HEK293 (cell line): ENCODE results near the gene TTLL5.

Experiments
- CTCF ChIA-PET: fragments of 350-600 bp; formaldehyde crosslinking; extraction: SDS; loops from one replicate; lab custom pipeline; 2021; ENCODE audit warnings: antibody characterized with exemption; lab: Yijun Ruan, JAX
- POLR2A ChIA-PET: fragments of 300-600 bp; formaldehyde crosslinking; extraction: SDS; loops from one replicate; lab custom pipeline; 2020; ENCODE audit warnings: antibody characterized with exemption, inconsistent platforms; lab: Yijun Ruan, JAX
- H3K27ac ChIP-seq: fragments of 200-500 bp; sonication (Bioruptor generic); 2 replicates; pipeline ENCODE4 v1.5.1; 2014; ENCODE audit warnings: low read depth, low read length, control low read depth, inconsistent platforms; ENCODE audit errors: extremely low read depth
- H3K36me3 ChIP-seq, 2 experiments: fragments of 200-500 bp in 1 of 2; sonication (Bioruptor generic) in 1 of 2; 1 replicate in 1 of 2; 2 replicates in 1 of 2; pipeline ENCODE4 v1.5.1; 2014 to 2017; ENCODE audit warnings: inconsistent platforms in 2 of 2, low read length in 2 of 2; ENCODE audit not compliant: control insufficient read depth in 2 of 2, insufficient read depth in 1 of 2
- H3K4me1 ChIP-seq: fragments of 200-500 bp; sonication (Bioruptor generic); 2 replicates; pipeline ENCODE4 v1.5.1; 2014; ENCODE audit warnings: mild to moderate bottlenecking, low read length, inconsistent platforms; ENCODE audit not compliant: control insufficient read depth, insufficient read depth
- H3K4me3 ChIP-seq: 2 replicates; pipeline ENCODE4 v1.5.1; 2011; ENCODE audit warnings: low read depth, mild to moderate bottlenecking, control low read depth, low read length, moderate library complexity
- H3K9me3 ChIP-seq: fragments of 200-500 bp; sonication (Bioruptor generic); 2 replicates; pipeline ENCODE4 v1.5.1; 2014; ENCODE audit warnings: low read depth, low read length, inconsistent platforms; ENCODE audit not compliant: control insufficient read depth, insufficient read depth
- KLF10 ChIP-seq: fragments of 450-650 bp; IDR thresholded peaks from 2 replicates; pipeline ENCODE4 v1.5.1; 2018; ENCODE audit warnings: missing biosample characterization, mild to moderate bottlenecking, missing genetic modification characterization
- MYNN ChIP-seq: fragments of 450-650 bp; formaldehyde crosslinking; IDR thresholded peaks from 2 replicates; pipeline ENCODE4 v1.5.1; 2016; ENCODE audit warnings: missing biosample characterization, missing genetic modification characterization, borderline replicate concordance
- SCRT2 ChIP-seq: fragments of 450-650 bp; formaldehyde crosslinking; IDR thresholded peaks from 2 replicates; pipeline ENCODE4 v1.5.1; 2016; ENCODE audit warnings: missing biosample characterization, missing genetic modification characterization
- SP2 ChIP-seq: fragments of 450-650 bp; formaldehyde crosslinking; IDR thresholded peaks from 2 replicates; pipeline ENCODE4 v1.5.1; 2016; ENCODE audit warnings: missing biosample characterization, missing genetic modification characterization
- ZFP3 ChIP-seq: fragments of 450-650 bp; formaldehyde crosslinking; IDR thresholded peaks from 2 replicates; pipeline ENCODE4 v1.5.1; 2016; ENCODE audit warnings: low read depth, missing biosample characterization, missing genetic modification characterization
- ZIC2 ChIP-seq: fragments of 450-650 bp; formaldehyde crosslinking; IDR thresholded peaks from 2 replicates; pipeline ENCODE4 v1.5.1; 2016; ENCODE audit warnings: missing biosample characterization, missing genetic modification characterization
- ZNF184 ChIP-seq: fragments of 450-650 bp; IDR thresholded peaks from 2 replicates; pipeline ENCODE4 v1.5.1; 2018; ENCODE audit warnings: missing biosample characterization, mild to moderate bottlenecking, missing genetic modification characterization
- ZNF24 ChIP-seq: fragments of 450-650 bp; formaldehyde crosslinking; IDR thresholded peaks from 2 replicates; pipeline ENCODE4 v1.5.1; 2016; ENCODE audit warnings: missing biosample characterization, missing genetic modification characterization
- ZNF426 ChIP-seq: fragments of 450-650 bp; formaldehyde crosslinking; IDR thresholded peaks from 2 replicates; pipeline ENCODE4 v1.5.1; 2017; ENCODE audit warnings: missing biosample characterization, missing genetic modification characterization, mild to moderate bottlenecking, inconsistent platforms, moderate library complexity
- ZNF473 ChIP-seq: fragments of 450-650 bp; formaldehyde crosslinking; IDR thresholded peaks from 2 replicates; pipeline ENCODE4 v1.5.1; 2017; ENCODE audit warnings: missing biosample characterization, missing genetic modification characterization
- ZNF48 ChIP-seq: fragments of 450-650 bp; formaldehyde crosslinking; IDR thresholded peaks from 2 replicates; pipeline ENCODE4 v1.5.1; 2016; ENCODE audit warnings: missing biosample characterization, missing genetic modification characterization
- ZNF600 ChIP-seq: fragments of 450-650 bp; formaldehyde crosslinking; IDR thresholded peaks from 2 replicates; pipeline ENCODE4 v1.5.1; 2016; ENCODE audit warnings: missing biosample characterization, missing genetic modification characterization
- ZNF610 ChIP-seq: fragments of 450-650 bp; formaldehyde crosslinking; IDR thresholded peaks from 2 replicates; pipeline ENCODE4 v1.5.1; 2016; ENCODE audit warnings: missing biosample characterization, missing genetic modification characterization, borderline replicate concordance
- ZNF707 ChIP-seq: fragments of 450-650 bp; formaldehyde crosslinking; IDR thresholded peaks from 2 replicates; pipeline ENCODE4 v1.5.1; 2016; ENCODE audit warnings: missing biosample characterization, missing genetic modification characterization
- ZNF747 ChIP-seq: fragments of 450-650 bp; formaldehyde crosslinking; IDR thresholded peaks from 2 replicates; pipeline ENCODE4 v1.5.1; 2016; ENCODE audit warnings: missing biosample characterization, missing genetic modification characterization
- ZSCAN30 ChIP-seq: fragments of 450-650 bp; IDR thresholded peaks from 2 replicates; pipeline ENCODE4 v1.5.1; 2018; ENCODE audit warnings: missing biosample characterization, mild to moderate bottlenecking, missing genetic modification characterization, moderate library complexity
- ZXDB ChIP-seq: fragments of 450-650 bp; formaldehyde crosslinking; IDR thresholded peaks from 2 replicates; pipeline ENCODE4 v1.5.1; 2016; ENCODE audit warnings: missing biosample characterization, missing genetic modification characterization
- TF ChIP-seq, protein P1 (sequence below): fragments of 450-650 bp; formaldehyde crosslinking; IDR thresholded peaks from 2 replicates; pipeline ENCODE4 v1.5.1; 2016; ENCODE audit warnings: missing biosample characterization, missing genetic modification characterization
- TF ChIP-seq, protein P2 (sequence below): fragments of 450-650 bp; formaldehyde crosslinking; IDR thresholded peaks from 2 replicates; pipeline ENCODE4 v1.5.1; 2016; ENCODE audit warnings: missing biosample characterization, missing genetic modification characterization, borderline replicate concordance
- TF ChIP-seq, protein P3 (sequence below): fragments of 450-650 bp; formaldehyde crosslinking; optimal IDR thresholded peaks from 2 replicates; pipeline ENCODE3; 2016; ENCODE audit warnings: missing biosample characterization, mild to moderate bottlenecking, missing genetic modification characterization
- TF ChIP-seq, protein P4 (sequence below): fragments of 450-650 bp; formaldehyde crosslinking; IDR thresholded peaks from 2 replicates; pipeline ENCODE4 v1.5.1; 2016; ENCODE audit warnings: missing biosample characterization, missing genetic modification characterization

The TTLL5 gene

DNA sequence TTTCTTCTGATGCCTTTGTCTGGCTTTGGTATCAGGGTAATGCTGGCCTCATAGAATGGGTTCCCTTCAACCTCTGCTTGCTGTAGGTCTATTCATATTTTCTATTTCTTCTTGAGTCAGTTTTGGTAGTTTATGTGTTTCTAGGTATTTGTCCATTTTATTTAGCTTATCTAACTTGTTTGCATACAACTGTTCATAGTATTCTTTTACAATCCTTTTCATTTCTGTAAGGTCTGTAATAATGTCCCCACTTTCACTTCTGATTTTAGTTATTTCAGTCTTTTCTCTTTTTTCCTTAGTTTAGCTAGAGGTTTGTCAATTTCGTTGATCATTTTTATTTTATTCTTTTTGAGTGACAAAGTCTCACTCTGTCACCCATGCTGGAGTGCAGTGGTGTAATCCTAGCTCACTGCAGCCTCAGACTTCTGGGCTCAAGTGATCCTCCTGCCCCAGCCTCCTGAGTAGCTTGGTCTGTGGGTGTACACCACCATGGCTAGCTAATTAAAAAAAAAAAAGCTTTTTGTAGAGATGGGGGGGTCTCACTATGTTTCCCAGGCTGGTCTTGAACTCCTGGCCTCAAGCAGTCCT is 11.7 kb downstream of the TTLL5 start (continued):
- no peak for TF ChIP-seq SCRT2 (tag by site-specific recombination)
- TF ChIP-seq, all 188 proteins: peak for 0

DNA sequence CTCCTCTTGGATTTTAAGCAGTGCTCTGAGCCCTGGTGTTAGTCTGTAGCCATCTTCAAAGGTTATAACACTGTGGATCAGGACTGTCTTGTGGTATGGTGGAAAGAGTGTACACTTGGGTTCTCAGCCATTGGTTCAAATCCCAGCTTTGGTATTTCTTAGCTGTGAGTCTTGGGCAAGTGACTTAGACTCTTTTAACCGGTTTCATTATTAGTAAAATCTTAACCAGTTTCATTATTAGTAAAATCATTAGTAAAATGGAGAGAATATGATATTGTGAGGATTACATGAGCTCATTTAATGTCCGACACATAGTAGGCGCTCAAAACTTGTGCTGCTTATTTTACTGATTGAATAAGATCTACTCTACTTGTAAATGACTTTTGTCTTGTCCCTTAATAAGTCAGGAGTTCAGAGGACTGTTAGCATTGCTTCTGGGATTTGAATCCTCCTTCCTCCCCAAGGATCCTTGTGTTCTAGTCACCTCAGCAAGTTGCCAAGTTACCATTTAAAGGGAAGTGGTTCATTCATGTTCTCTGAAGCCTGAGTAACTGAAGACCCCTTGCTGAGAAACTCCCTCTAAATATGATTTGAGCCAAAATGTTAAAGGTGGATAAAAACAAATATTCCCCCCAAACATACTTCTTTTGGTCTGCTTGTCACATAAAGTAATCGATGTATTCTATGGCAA is 12.4 kb downstream of the TTLL5 start:
- H3K4me3 ChIP-seq = no peak overlapping the region
- TF ChIP-seq ZNF610 (tag by site-specific recombination) (no peak), KLF10 (no peak), SP2 (tag by site-specific recombination) (no peak), ZNF184 (tag by site-specific recombination) (no peak), ZNF24 (no peak), ZNF747 (tag by site-specific recombination) (no peak), ZFP3 (tag by site-specific recombination) (no peak), ZNF48 (tag by site-specific recombination) (no peak), ZNF707 (no peak), ZNF426 (tag by site-specific recombination) (no peak), ZSCAN30 (tag by site-specific recombination) (no peak), MYNN (tag by site-specific recombination) (no peak), ZIC2 (tag by site-specific recombination) (no peak), ZNF473 (tag by site-specific recombination) (no peak), ZNF600 (no peak), ZXDB (no peak)
- TF ChIP-seq, protein P1, sequence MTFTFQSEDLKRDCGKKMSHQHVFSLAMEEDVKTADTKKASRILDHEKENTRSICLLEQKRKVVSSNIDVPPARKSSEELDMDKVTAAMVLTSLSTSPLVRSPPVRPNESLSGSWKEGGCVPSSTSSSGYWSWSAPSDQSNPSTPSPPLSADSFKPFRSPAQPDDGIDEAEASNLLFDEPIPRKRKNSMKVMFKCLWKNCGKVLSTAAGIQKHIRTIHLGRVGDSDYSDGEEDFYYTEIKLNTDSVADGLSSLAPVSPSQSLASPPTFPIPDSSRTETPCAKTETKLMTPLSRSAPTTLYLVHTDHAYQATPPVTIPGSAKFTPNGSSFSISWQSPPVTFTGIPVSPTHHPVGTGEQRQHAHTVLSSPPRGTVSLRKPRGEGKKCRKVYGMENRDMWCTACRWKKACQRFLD (tag by site-specific recombination) = no peak
- TF ChIP-seq, protein P2, sequence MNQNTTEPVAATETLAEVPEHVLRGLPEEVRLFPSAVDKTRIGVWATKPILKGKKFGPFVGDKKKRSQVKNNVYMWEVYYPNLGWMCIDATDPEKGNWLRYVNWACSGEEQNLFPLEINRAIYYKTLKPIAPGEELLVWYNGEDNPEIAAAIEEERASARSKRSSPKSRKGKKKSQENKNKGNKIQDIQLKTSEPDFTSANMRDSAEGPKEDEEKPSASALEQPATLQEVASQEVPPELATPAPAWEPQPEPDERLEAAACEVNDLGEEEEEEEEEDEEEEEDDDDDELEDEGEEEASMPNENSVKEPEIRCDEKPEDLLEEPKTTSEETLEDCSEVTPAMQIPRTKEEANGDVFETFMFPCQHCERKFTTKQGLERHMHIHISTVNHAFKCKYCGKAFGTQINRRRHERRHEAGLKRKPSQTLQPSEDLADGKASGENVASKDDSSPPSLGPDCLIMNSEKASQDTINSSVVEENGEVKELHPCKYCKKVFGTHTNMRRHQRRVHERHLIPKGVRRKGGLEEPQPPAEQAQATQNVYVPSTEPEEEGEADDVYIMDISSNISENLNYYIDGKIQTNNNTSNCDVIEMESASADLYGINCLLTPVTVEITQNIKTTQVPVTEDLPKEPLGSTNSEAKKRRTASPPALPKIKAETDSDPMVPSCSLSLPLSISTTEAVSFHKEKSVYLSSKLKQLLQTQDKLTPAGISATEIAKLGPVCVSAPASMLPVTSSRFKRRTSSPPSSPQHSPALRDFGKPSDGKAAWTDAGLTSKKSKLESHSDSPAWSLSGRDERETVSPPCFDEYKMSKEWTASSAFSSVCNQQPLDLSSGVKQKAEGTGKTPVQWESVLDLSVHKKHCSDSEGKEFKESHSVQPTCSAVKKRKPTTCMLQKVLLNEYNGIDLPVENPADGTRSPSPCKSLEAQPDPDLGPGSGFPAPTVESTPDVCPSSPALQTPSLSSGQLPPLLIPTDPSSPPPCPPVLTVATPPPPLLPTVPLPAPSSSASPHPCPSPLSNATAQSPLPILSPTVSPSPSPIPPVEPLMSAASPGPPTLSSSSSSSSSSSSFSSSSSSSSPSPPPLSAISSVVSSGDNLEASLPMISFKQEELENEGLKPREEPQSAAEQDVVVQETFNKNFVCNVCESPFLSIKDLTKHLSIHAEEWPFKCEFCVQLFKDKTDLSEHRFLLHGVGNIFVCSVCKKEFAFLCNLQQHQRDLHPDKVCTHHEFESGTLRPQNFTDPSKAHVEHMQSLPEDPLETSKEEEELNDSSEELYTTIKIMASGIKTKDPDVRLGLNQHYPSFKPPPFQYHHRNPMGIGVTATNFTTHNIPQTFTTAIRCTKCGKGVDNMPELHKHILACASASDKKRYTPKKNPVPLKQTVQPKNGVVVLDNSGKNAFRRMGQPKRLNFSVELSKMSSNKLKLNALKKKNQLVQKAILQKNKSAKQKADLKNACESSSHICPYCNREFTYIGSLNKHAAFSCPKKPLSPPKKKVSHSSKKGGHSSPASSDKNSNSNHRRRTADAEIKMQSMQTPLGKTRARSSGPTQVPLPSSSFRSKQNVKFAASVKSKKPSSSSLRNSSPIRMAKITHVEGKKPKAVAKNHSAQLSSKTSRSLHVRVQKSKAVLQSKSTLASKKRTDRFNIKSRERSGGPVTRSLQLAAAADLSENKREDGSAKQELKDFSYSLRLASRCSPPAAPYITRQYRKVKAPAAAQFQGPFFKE (tag by site-specific recombination) = no peak
- TF ChIP-seq, protein P3, sequence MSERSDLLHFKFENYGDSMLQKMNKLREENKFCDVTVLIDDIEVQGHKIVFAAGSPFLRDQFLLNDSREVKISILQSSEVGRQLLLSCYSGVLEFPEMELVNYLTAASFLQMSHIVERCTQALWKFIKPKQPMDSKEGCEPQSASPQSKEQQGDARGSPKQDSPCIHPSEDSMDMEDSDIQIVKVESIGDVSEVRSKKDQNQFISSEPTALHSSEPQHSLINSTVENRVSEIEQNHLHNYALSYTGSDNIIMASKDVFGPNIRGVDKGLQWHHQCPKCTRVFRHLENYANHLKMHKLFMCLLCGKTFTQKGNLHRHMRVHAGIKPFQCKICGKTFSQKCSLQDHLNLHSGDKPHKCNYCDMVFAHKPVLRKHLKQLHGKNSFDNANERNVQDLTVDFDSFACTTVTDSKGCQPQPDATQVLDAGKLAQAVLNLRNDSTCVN (tag by site-specific recombination) = no peak
- TF ChIP-seq, protein P4, sequence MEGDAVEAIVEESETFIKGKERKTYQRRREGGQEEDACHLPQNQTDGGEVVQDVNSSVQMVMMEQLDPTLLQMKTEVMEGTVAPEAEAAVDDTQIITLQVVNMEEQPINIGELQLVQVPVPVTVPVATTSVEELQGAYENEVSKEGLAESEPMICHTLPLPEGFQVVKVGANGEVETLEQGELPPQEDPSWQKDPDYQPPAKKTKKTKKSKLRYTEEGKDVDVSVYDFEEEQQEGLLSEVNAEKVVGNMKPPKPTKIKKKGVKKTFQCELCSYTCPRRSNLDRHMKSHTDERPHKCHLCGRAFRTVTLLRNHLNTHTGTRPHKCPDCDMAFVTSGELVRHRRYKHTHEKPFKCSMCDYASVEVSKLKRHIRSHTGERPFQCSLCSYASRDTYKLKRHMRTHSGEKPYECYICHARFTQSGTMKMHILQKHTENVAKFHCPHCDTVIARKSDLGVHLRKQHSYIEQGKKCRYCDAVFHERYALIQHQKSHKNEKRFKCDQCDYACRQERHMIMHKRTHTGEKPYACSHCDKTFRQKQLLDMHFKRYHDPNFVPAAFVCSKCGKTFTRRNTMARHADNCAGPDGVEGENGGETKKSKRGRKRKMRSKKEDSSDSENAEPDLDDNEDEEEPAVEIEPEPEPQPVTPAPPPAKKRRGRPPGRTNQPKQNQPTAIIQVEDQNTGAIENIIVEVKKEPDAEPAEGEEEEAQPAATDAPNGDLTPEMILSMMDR (tag by site-specific recombination) = no peak
- peaks cover 5% of the 10 kb centered on the region; the same call in 1 of the 2 replicates for H3K4me1 ChIP-seq
- H3K27ac ChIP-seq = no peak overlapping the region
- H3K9me3 ChIP-seq = no peaks in the 10 kb centered on the region
- CTCF ChIA-PET = interaction anchor here (0.6 to 2.1 kb wide), 6 partner anchors 10 to 1406 kb away, joined by 3 to 7 read pairs (median 3); no protein-coding TSS in a partner anchor
- H3K36me3 ChIP-seq = peaks cover 23 to 33% of the 10 kb centered on the region in 2 experiments
- POLR2A ChIA-PET = no interaction called here
